GM13976 (cell line): ENCODE measurements around the gene ZNF592.

ENCODE experiments used
- DNase-seq: peaks from one replicate; pipeline ENCODE4 v3.0.0; 2012; ENCODE audit warnings: low spot score
- in situ Hi-C: fragments of 300-500 bp; cut with MboI; formaldehyde crosslinking; loops from one replicate; pipeline ENCODE4 v1.12.0; 2022; ENCODE audit warnings: low sequenced_read_pairs, mixed read lengths, inconsistent platforms; ENCODE audit not compliant: unreplicated experiment
- TF ChIP-seq, protein P1 (sequence below): IDR thresholded peaks from 2 replicates; pipeline ENCODE4 v1.5.1; 2012; ENCODE audit warnings: borderline replicate concordance, mild to moderate bottlenecking; ENCODE audit not compliant: insufficient read depth; ENCODE audit errors: extremely low read depth, missing control alignments, control extremely low read depth

The ZNF592 gene

DNA sequence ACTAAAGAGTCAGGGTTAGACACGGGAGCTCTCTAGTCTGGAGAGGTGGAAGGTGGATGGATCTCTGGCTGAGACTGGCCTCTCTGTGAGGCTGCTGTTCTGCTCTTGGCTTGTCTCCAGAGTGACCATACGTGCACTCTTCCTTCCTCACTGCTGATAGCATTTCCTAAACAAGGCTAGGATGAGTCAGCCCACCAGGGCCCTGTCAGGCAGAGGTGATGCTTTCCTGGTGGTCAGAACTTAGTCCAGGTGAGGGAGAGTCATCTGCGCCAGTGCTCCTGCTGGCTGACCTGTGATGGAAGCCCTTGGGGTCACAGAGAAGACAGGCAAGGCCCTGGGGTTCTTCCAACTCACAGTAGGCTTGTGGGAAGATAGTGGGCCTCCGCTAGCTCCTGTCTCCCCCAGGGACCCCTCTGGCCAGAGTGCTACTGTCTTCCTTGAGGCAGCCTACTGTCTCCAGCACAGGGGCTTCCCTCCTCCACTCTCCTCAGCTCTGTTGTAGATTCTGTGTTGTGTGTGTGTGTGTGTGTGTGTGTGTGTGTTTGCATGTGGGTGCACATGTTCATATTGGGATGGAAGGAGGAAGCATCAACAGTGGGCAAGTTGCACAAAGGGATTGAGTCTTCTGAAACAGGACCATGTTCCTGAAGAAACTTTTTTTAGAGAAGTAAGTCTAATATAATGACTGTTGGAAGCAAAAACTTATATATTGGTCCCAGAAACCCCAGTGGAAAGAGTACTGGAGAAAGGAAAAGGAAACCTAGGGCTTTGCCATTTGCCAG, 85.2 kb downstream of the ZNF592 start:
- no peak for DNase-seq
- in situ Hi-C loops, result loop anchor here (25.0 kb wide), 1 partner anchor 104 kb away; no protein-coding TSS in a partner anchor
- TF ChIP-seq, protein P1, sequence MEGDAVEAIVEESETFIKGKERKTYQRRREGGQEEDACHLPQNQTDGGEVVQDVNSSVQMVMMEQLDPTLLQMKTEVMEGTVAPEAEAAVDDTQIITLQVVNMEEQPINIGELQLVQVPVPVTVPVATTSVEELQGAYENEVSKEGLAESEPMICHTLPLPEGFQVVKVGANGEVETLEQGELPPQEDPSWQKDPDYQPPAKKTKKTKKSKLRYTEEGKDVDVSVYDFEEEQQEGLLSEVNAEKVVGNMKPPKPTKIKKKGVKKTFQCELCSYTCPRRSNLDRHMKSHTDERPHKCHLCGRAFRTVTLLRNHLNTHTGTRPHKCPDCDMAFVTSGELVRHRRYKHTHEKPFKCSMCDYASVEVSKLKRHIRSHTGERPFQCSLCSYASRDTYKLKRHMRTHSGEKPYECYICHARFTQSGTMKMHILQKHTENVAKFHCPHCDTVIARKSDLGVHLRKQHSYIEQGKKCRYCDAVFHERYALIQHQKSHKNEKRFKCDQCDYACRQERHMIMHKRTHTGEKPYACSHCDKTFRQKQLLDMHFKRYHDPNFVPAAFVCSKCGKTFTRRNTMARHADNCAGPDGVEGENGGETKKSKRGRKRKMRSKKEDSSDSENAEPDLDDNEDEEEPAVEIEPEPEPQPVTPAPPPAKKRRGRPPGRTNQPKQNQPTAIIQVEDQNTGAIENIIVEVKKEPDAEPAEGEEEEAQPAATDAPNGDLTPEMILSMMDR, result no peak

DNA sequence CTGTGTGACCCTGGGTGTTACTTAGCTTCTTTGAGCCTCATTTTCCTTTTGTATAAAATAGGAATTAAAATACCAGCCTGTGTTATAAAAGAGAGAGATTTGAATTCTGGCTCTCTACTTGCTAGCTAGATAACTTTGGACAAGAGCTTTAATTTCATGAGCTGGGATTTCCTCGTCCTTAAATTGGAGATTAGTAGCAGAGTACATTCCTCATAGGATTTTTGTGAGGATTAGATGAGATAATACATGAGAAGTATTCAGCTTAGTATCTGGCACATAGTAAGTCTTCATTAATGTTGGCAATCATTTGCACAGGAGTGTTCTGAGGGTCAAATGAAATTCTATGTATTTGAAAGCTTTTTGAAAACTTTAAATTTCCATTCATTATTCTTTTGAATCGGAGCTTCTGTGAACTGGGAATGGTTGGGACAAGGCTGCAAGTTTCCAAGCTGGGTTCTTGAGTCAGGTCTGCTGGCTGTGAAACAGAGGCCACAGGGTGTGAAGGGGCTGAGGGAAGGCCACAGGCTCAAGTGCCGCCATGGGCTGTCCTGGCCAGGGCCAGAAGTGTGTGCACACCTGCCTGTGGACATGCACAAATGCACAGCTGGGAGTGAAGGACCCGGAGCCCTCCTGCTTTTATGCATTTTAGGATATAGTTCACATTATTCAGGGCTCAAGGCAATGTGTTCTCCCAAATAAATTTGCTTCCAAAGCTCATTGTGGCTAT, 86.0 kb downstream of the ZNF592 start:
- TF ChIP-seq, protein P1, result no peak
- no peak for DNase-seq
- in situ Hi-C loops, result loop anchor here (25.0 kb wide), 1 partner anchor 103 kb away; no protein-coding TSS in a partner anchor

DNA sequence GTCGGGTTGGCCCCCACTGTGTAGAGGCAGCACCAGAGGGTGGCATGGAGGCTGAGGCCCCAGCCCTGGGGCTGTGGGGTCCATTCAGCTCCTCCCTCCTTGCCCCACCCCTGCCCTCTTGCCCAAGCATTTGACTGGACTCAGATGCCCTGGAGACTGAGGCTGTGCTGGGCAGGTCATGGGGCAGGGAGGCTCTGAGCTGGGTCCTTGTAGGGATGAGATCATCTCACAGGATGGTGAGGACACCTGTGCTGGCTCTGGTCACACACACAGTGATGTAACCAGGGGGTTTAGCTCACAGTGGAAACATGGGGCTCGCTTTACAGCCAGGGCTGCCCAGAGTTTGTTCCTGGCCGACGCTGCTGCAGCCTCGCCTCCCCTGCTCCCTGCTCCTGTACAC, 86.6 kb downstream of the ZNF592 start:
- in situ Hi-C loops, result loop anchor here (25.0 kb wide), 1 partner anchor 102 kb away; no protein-coding TSS in a partner anchor
- TF ChIP-seq, protein P1, result no peak
- no peak for DNase-seq

DNA sequence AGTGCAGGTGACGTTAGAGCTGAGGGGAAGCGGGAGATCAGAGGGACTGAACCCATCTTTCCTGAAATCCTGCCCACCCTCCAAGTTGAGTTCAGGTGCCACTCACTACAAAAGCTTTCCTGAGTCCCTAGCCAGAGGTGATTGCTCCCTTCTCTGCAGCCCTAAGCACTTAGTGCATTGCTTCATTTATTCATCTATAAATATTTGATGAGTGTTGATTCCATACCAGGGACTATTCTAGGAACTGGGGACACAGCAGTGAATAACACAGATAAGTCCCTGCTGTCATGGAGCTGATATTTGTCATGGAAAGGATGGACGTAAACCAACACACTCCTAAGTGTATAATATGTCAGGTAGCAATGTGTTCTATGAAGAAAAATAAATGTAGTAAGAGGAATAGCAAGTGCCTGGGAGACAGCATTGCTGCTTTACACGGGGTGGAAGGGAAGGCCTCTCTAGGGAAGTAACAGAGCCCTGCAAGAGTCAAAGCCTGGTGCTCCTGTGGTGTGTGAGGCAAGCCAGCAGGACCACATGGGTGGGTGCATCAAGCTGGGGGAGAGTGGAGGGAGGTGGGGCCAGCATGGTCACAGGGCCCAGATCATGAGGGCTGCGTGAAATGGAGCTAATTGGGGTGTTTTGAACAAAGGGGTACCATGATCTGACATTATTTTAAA, 87.4 kb downstream of the ZNF592 start:
- no peak for DNase-seq
- in situ Hi-C loops, result loop anchor here (25.0 kb wide), 1 partner anchor 102 kb away; no protein-coding TSS in a partner anchor
- TF ChIP-seq, protein P1, result no peak

DNA sequence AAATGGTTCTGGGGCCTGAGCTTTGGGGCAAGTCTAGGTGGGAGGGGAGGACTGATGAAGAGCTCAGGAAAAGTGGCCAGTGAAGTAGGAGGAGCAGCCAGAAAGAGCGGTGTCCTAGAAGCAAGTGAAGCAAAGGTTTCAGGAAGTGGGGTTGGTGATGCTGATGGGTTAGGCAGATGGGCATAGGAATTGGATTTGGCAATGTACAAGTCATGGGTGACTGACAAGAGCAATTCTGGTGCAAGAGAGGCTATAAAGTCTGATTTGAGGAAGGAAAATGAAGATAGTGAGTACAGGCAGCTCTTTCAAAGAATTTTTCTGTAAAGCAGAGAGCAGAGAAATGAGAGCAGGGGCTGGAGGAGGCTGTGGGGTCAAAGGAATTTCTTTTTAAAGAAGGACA, 88.5 kb downstream of the ZNF592 start:
- TF ChIP-seq, protein P1, result no peak
- DNase-seq, result no peak
- in situ Hi-C loops, result loop anchor here (25.0 kb wide), 1 partner anchor 100 kb away; no protein-coding TSS in a partner anchor

DNA sequence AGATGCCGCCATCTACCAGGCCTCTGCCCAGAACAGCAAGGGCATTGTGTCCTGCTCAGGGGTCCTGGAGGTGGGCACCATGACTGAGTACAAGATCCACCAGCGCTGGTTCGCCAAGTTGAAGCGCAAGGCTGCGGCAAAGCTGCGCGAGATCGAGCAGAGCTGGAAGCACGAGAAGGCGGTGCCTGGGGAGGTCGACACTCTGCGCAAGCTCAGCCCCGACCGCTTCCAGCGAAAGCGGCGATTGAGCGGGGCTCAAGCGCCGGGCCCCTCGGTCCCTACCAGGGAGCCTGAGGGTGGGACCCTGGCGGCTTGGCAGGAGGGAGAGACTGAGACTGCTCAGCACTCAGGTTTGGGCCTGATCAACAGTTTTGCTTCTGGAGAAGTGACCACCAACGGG, 91.3 kb downstream of the ZNF592 start:
- no peak for DNase-seq
- TF ChIP-seq, protein P1, result no peak
- in situ Hi-C loops, result loop anchor here (25.0 kb wide), 1 partner anchor 98 kb away; no protein-coding TSS in a partner anchor
